Keratinocyte (primary cell): ENCODE results near the gene SYCN. TPM values are rescaled to one million over a fixed set of nuclear protein-coding genes. Genes with fewer than 3 reads are reported as not detected.

Source experiments
- DNase-seq: peaks from one replicate; pipeline ENCODE4 v3.0.0-alpha.2; 2011; ENCODE audit warnings: low read depth, missing footprints, low spot score
- FAIRE-seq: peaks from 2 replicates; lab custom pipeline; 2011; peaks lifted over from hg19 to GRCh38; lab: Jason Lieb, UNC
- H2AFZ ChIP-seq: 2 replicates; pipeline ENCODE4 v1.6.0; 2012; ENCODE audit warnings: low read length, control low read depth, inconsistent platforms; ENCODE audit not compliant: control insufficient read depth
- H3K27ac ChIP-seq: 2 replicates; pipeline ENCODE4 v1.5.1; 2011; ENCODE audit warnings: low read length; ENCODE audit not compliant: control insufficient read depth, insufficient read depth
- H3K27me3 ChIP-seq: 3 replicates; pipeline ENCODE4 v1.6.0; 2011; ENCODE audit warnings: low read length; ENCODE audit not compliant: control insufficient read depth, insufficient read depth; ENCODE audit errors: extremely low read depth
- H3K36me3 ChIP-seq, 2 experiments: 2 replicates in 1 of 2; 3 replicates in 1 of 2; pipeline ENCODE4 v1.5.1; 2011; ENCODE audit warnings: low read length in 2 of 2, mild to moderate bottlenecking in 1 of 2; ENCODE audit not compliant: control insufficient read depth in 2 of 2, insufficient read depth in 2 of 2; ENCODE audit errors: extremely low read depth in 1 of 2
- H3K4me1 ChIP-seq: 3 replicates; pipeline ENCODE4 v1.5.1; 2011; ENCODE audit warnings: low read length; ENCODE audit not compliant: control insufficient read depth, insufficient read depth; ENCODE audit errors: extremely low read depth
- H3K4me2 ChIP-seq: 3 replicates; pipeline ENCODE4 v1.6.0; 2011; ENCODE audit warnings: low read depth, low read length; ENCODE audit not compliant: control insufficient read depth, insufficient read depth; ENCODE audit errors: extremely low read depth
- H3K4me3 ChIP-seq, 3 experiments: fragments of 200-600 bp in 1 of 3; sonication (generic) in 1 of 3; 2 replicates in 2 of 3; 3 replicates in 1 of 3; pipeline ENCODE4 v1.5.1; 2011 to 2016; ENCODE audit warnings: low read length in 3 of 3, mild to moderate bottlenecking in 3 of 3, control low read depth in 2 of 3, inconsistent platforms in 1 of 3, low read depth in 1 of 3, mixed read lengths in 1 of 3, mixed run types in 1 of 3, moderate library complexity in 1 of 3; ENCODE audit not compliant: control insufficient read depth in 2 of 3, insufficient read depth in 2 of 3; ENCODE audit errors: extremely low read depth in 1 of 3
- H3K79me2 ChIP-seq: 2 replicates; pipeline ENCODE4 v1.6.0; 2012; ENCODE audit warnings: low read length; ENCODE audit not compliant: control insufficient read depth, insufficient read depth
- H3K9ac ChIP-seq: 3 replicates; pipeline ENCODE4 v1.6.0; 2011; ENCODE audit warnings: low read length; ENCODE audit not compliant: control insufficient read depth, insufficient read depth; ENCODE audit errors: extremely low read depth
- H3K9me1 ChIP-seq: 3 replicates; pipeline ENCODE4 v1.6.0; 2011; ENCODE audit warnings: low read length; ENCODE audit not compliant: control insufficient read depth, insufficient read depth; ENCODE audit errors: extremely low read depth
- H3K9me3 ChIP-seq: 2 replicates; pipeline ENCODE4 v1.5.1; 2012; ENCODE audit warnings: low read depth, low read length; ENCODE audit not compliant: control insufficient read depth
- H4K20me1 ChIP-seq: 3 replicates; pipeline ENCODE4 v1.6.0; 2011; ENCODE audit warnings: low read length; ENCODE audit not compliant: control insufficient read depth, insufficient read depth; ENCODE audit errors: extremely low read depth
- CTCF ChIP-seq, 3 experiments: IDR thresholded peaks in 1 of 3; conservative IDR thresholded peaks in 1 of 3; optimal IDR thresholded peaks in 1 of 3; 2 replicates in 2 of 3; 3 replicates in 1 of 3; pipeline versions ENCODE3 to v1.5.1; 2011; ENCODE audit warnings: low read length in 3 of 3, mild to moderate bottlenecking in 3 of 3, moderate library complexity in 2 of 3, control low read depth in 1 of 3, inconsistent platforms in 1 of 3; ENCODE audit not compliant: insufficient read depth in 2 of 3; ENCODE audit errors: extremely low read depth in 1 of 3
- EZH2 ChIP-seq: IDR thresholded peaks from one replicate; pipeline ENCODE4 v1.6.1; 2012; ENCODE audit warnings: inconsistent platforms, mild to moderate bottlenecking, low read length, moderate library complexity
- dilution Hi-C: fragments of 300-500 bp; cut with MboI; formaldehyde crosslinking; loops from one replicate; pipeline ENCODE4 v1.7.0; 2020; ENCODE audit warnings: low sequenced_read_pairs; ENCODE audit not compliant: extremely low pct_ligation_motif_present
- polyA plus RNA-seq, 5 experiments: library from polyadenylated mRNA; depleted of rRNA in 3 of 5; stranded (reverse) in 3 of 5; stranded (forward) in 1 of 5; unstranded in 1 of 5; fragments of >200 nt; gene quantifications; 1 replicate in 1 of 5; 2 replicates in 3 of 5; 3 replicates in 1 of 5; pipeline versions ENCODE4 v1.2.1 to v1.2.3, GENCODE V29; 2011 to 2012; ENCODE audit warnings: missing spikeins in 2 of 5, low read depth in 1 of 5, low replicate concordance in 1 of 5

The SYCN gene
- polyA plus RNA-seq, 1 donor (not counting 4 experiments of a cell fraction or from before 2014, with no cell fraction given): not detected

- DNase-seq: no peak
- Histone ChIP-seq H2AFZ (no peak overlapping the region), H3K4me1 (peaks cover 21% of the 10 kb centered on the region), H3K27me3 (peaks cover 50% of the 10 kb centered on the region), H3K9me1 (no peaks in the 10 kb centered on the region), H3K4me2 (no peak overlapping the region), H3K4me3 (no peak overlapping the region), H3K9ac (no peak overlapping the region), H3K79me2 (no peaks in the 10 kb centered on the region), H4K20me1 (no peaks in the 10 kb centered on the region), H3K27ac (no peak overlapping the region), H3K36me3 (no peaks in the 10 kb centered on the region), H3K9me3 (no peaks in the 10 kb centered on the region)
- dilution Hi-C loops: no loop called here
- FAIRE-seq: no peak
- TF ChIP-seq EZH2: no peak
- TF ChIP-seq CTCF (optimal IDR thresholded peaks at IDR 0.05 in 1 of 3, IDR thresholded peaks at IDR 0.05 in 1 of 3, conservative IDR thresholded peaks at IDR 0.05 in 1 of 3; ENCODE audit: extremely low read depth in 1 of 3, insufficient read depth in 2 of 3, low read length in 3 of 3): no peak
Observed at GRCh38 chr19:39199025-39199424, 5.0 kb downstream of the SYCN start.

- FAIRE-seq (no peak), DNase-seq (no peak)
- no peak overlapping the region for H2AFZ ChIP-seq
- H3K4me3 ChIP-seq: no peak overlapping the region
- no peaks in the 10 kb centered on the region for H3K36me3 ChIP-seq
- H3K79me2 ChIP-seq: no peaks in the 10 kb centered on the region
- no peaks in the 10 kb centered on the region for H3K9me3 ChIP-seq
- peaks cover 38% of the 10 kb centered on the region for H3K27me3 ChIP-seq
- no peak overlapping the region for H3K27ac ChIP-seq
- peak overlapping the region; percentile 37 for H3K4me2 ChIP-seq
- H3K4me1 ChIP-seq: peaks cover 22% of the 10 kb centered on the region
- no peak for TF ChIP-seq EZH2
- peak; percentile 6 to 30 (median 9) for TF ChIP-seq CTCF (optimal IDR thresholded peaks at IDR 0.05 in 1 of 3, IDR thresholded peaks at IDR 0.05 in 1 of 3, conservative IDR thresholded peaks at IDR 0.05 in 1 of 3; ENCODE audit: extremely low read depth in 1 of 3, insufficient read depth in 2 of 3, low read length in 3 of 3)
- dilution Hi-C loops: no loop called here
- no peak overlapping the region for H3K9ac ChIP-seq
- H4K20me1 ChIP-seq: no peaks in the 10 kb centered on the region
- no peaks in the 10 kb centered on the region for H3K9me1 ChIP-seq
Observed at GRCh38 chr19:39197808-39198207, 6.3 kb downstream of the SYCN start.
